Gastroesophageal sphincter (tissue), 3 donors: ENCODE data around the gene FAM13A.
A peak's percentile ranks its signal among the peaks of the same experiment; 100 is the strongest.

Source experiments
- EP300 ChIP-seq: sonication (generic); formaldehyde crosslinking; IDR thresholded peaks from one replicate; pipeline ENCODE4 v1.6.1; 2017; ENCODE audit warnings: antibody characterized with exemption, mild to moderate bottlenecking
- POLR2A ChIP-seq, 2 donors: fragments of 450-650 bp; IDR thresholded peaks; one replicate each; pipeline ENCODE4 v1.6.1; 2017; ENCODE audit warnings: antibody characterized with exemption in 2 of 2, mild to moderate bottlenecking in 2 of 2, moderate library complexity in 1 of 2
- POLR2AphosphoS5 ChIP-seq: sonication (generic); formaldehyde crosslinking; IDR thresholded peaks from one replicate; pipeline ENCODE4 v1.6.1; 2017; ENCODE audit warnings: antibody characterized with exemption
- TF ChIP-seq, protein P1 (sequence below), 4 experiments: fragments of 200-600 bp in 2 of 4; fragments of 450-650 bp in 2 of 4; sonication (generic) in 1 of 4; IDR thresholded peaks; one replicate each; pipeline ENCODE4 v1.5.1; 2017 to 2019; ENCODE audit warnings: antibody characterized with exemption in 4 of 4, mild to moderate bottlenecking in 2 of 4, moderate library complexity in 2 of 4

GRCh38 chr4:88860586-88860985 lies 196.4 kb downstream of the FAM13A start:
- TF ChIP-seq POLR2A (IDR thresholded peaks at IDR 0.05) (no peak), POLR2AphosphoS5 (peak; percentile 81), EP300 (no peak)
- TF ChIP-seq, protein P1, sequence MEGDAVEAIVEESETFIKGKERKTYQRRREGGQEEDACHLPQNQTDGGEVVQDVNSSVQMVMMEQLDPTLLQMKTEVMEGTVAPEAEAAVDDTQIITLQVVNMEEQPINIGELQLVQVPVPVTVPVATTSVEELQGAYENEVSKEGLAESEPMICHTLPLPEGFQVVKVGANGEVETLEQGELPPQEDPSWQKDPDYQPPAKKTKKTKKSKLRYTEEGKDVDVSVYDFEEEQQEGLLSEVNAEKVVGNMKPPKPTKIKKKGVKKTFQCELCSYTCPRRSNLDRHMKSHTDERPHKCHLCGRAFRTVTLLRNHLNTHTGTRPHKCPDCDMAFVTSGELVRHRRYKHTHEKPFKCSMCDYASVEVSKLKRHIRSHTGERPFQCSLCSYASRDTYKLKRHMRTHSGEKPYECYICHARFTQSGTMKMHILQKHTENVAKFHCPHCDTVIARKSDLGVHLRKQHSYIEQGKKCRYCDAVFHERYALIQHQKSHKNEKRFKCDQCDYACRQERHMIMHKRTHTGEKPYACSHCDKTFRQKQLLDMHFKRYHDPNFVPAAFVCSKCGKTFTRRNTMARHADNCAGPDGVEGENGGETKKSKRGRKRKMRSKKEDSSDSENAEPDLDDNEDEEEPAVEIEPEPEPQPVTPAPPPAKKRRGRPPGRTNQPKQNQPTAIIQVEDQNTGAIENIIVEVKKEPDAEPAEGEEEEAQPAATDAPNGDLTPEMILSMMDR (IDR thresholded peaks at IDR 0.05): no peak
